ENCODE results near the gene PRSS12. TPM values are rescaled to one million over a fixed set of nuclear protein-coding genes. Genes with fewer than 3 reads are reported as not detected.

Gene PRSS12
- total RNA-seq, 2 experiments from 2014 or later = not detected

- no peaks in the 10 kb centered on the region for H3K9me2 ChIP-seq (ENCODE audit: insufficient read depth, low read length)
- H3K36me3 ChIP-seq (ENCODE audit: insufficient read depth, low read length) = no peaks in the 10 kb centered on the region
- H3K79me2 ChIP-seq (ENCODE audit: insufficient read depth, low read depth, low read length) = no peaks in the 10 kb centered on the region
- H2AFZ ChIP-seq (ENCODE audit: low read length) = no peak overlapping the region
- no peak for DNase-seq (ENCODE audit: low spot score)
- no peak for TF ChIP-seq CTCF (conservative IDR thresholded peaks at IDR 0.05; ENCODE audit: low read length)
- no peak for TF ChIP-seq EZH2phosphoT487 (IDR thresholded peaks at IDR 0.05; ENCODE audit: borderline replicate concordance, low read depth, low read length)
- no peaks in the 10 kb centered on the region for H3K9me3 ChIP-seq (ENCODE audit: low read length)
- H4K20me1 ChIP-seq (ENCODE audit: insufficient read depth, low read length) = peaks cover 3% of the 10 kb centered on the region; the same call in 1 of the 2 replicates
- no peaks in the 10 kb centered on the region for H3K4me1 ChIP-seq (ENCODE audit: insufficient read depth, low read length, poor library complexity, severe bottlenecking)
- H3K27ac ChIP-seq (ENCODE audit: low read depth, low read length, poor library complexity, severe bottlenecking) = no peak overlapping the region
- no TSS peak for BruUV-seq (replicated peaks)
- CTCF ChIA-PET (ENCODE audit: unreplicated experiment) = no interaction called here
- no peak overlapping the region for H3K4me3 ChIP-seq (ENCODE audit: low read depth, low read length, poor library complexity, severe bottlenecking)
- intact Hi-C loops (cut with micrococcal nuclease; ENCODE audit: unreplicated experiment) = no loop called here
- H3K4me2 ChIP-seq (ENCODE audit: low read length) = no peak overlapping the region
- POLR2A ChIA-PET = no interaction called here
Observed at GRCh38 chr4:118237531-118237930, 115.3 kb downstream of the PRSS12 start.

GRCh38 chr4:118235566-118236120 lies 117.2 kb downstream of the PRSS12 start:
- DNase-seq (ENCODE audit: low spot score) = no peak
- ChIA-PET CTCF (ENCODE audit: unreplicated experiment) (no interaction called here), POLR2A (interaction anchor here (0.6 to 1.2 kb wide), 2 partner anchors 42 to 45 kb away, joined by 3 to 4 read pairs; no protein-coding TSS in a partner anchor)
- H3K79me2 ChIP-seq (ENCODE audit: insufficient read depth, low read depth, low read length) = no peaks in the 10 kb centered on the region
- H3K4me2 ChIP-seq (ENCODE audit: low read length) = no peak overlapping the region
- H3K36me3 ChIP-seq (ENCODE audit: insufficient read depth, low read length) = no peaks in the 10 kb centered on the region
- no peaks in the 10 kb centered on the region for H3K9me3 ChIP-seq (ENCODE audit: low read length)
- H3K4me1 ChIP-seq (ENCODE audit: insufficient read depth, low read length, poor library complexity, severe bottlenecking) = no peaks in the 10 kb centered on the region
- intact Hi-C loops (cut with micrococcal nuclease; ENCODE audit: unreplicated experiment) = no loop called here
- no peaks in the 10 kb centered on the region for H3K9me2 ChIP-seq (ENCODE audit: insufficient read depth, low read length)
- no TSS peak for BruUV-seq (replicated peaks)
- H4K20me1 ChIP-seq (ENCODE audit: insufficient read depth, low read length) = peaks cover 3% of the 10 kb centered on the region; the same call in 1 of the 2 replicates
- H2AFZ ChIP-seq (ENCODE audit: low read length) = no peak overlapping the region
- TF ChIP-seq CTCF (conservative IDR thresholded peaks at IDR 0.05; ENCODE audit: low read length) (no peak), EZH2phosphoT487 (IDR thresholded peaks at IDR 0.05; ENCODE audit: borderline replicate concordance, low read depth, low read length) (no peak)
- no peak overlapping the region for H3K4me3 ChIP-seq (ENCODE audit: low read depth, low read length, poor library complexity, severe bottlenecking)
- H3K27ac ChIP-seq (ENCODE audit: low read depth, low read length, poor library complexity, severe bottlenecking) = no peak overlapping the region

Small RNA genes within 50 kb of the gene (small RNA-seq; reads per million reads assigned to genes)
- gene SNORA24 = not detected
